Activated T-helper 17 cell treated with anti-CD3 and anti-CD28 coated beads, Interleukin-2, amount 50 U/mL, for 72 hours (primary cell): Measurements from ENCODE around the gene NEDD4. TPM values are rescaled to one million over a fixed set of nuclear protein-coding genes. Genes with fewer than 3 reads are reported as not detected.
A peak's percentile ranks its signal among the peaks of the same experiment; 100 is the strongest.
"Not testable (repeated sequence)": the region's sequence is repeated elsewhere in the genome, so short reads cannot be mapped to it uniquely, and the experiment has no call there.

Experiments used
- ATAC-seq: fragments of 150-1000 bp; cut with Tn5 transposase; replicated peaks from 2 replicates; pipeline ENCODE4 v1.10.0; 2021; ENCODE audit warnings: mild to moderate bottlenecking, moderate library complexity
- H3K27ac Mint-ChIP-seq: one replicate; pipeline ENCODE4 v1.8.0; 2022; ENCODE audit warnings: mixed read lengths
- H3K27me3 Mint-ChIP-seq: one replicate; pipeline ENCODE4 v1.8.0; 2022; ENCODE audit warnings: mixed read lengths
- H3K36me3 Mint-ChIP-seq: one replicate; pipeline ENCODE4 v1.8.0; 2022; ENCODE audit warnings: low read depth, mild to moderate bottlenecking, mixed read lengths
- H3K4me1 Mint-ChIP-seq: one replicate; pipeline ENCODE4 v1.8.0; 2022; ENCODE audit warnings: mixed read lengths
- H3K4me3 Mint-ChIP-seq: one replicate; pipeline ENCODE4 v1.8.0; 2022; ENCODE audit warnings: mild to moderate bottlenecking, mixed read lengths
- H3K9me3 Mint-ChIP-seq: one replicate; pipeline ENCODE4 v1.8.0; 2022; ENCODE audit warnings: mixed read lengths
- total RNA-seq, 2 donors: library from RNA; stranded (reverse); gene quantifications; one replicate each; pipeline ENCODE4 v1.2.3, GENCODE V29; 2022

The NEDD4 gene
- 10 to 100 TPM; 10.2 to 18.4 TPM for total RNA-seq

- H3K36me3 Mint-ChIP-seq: no peaks in the 10 kb centered on the region
Observed at GRCh38 chr15:55993111-55993803, at the start of gene NEDD4. TSS of gene NEDD4 (minus strand) at chr15:55993612. CDS start at chr15:55993555, 57 bp downstream.

GRCh38 chr15:56042498-56042897 lies 49.1 kb upstream of the NEDD4 start:
- Mint-ChIP-seq H3K4me3 (peak overlapping the region; percentile 72), H3K27ac (peak overlapping the region; percentile 88), H3K4me1 (peaks cover 39% of the 10 kb centered on the region), H3K9me3 (peaks cover 4% of the 10 kb centered on the region), H3K36me3 (peaks cover 14% of the 10 kb centered on the region), H3K27me3 (no peaks in the 10 kb centered on the region)
- no peak for ATAC-seq

More at GRCh38 chr15:55993111-55993803, at the start of gene NEDD4:
- H3K4me1 Mint-ChIP-seq: peaks cover 24% of the 10 kb centered on the region
- H3K27ac Mint-ChIP-seq: no peak within 1 kb of the TSS
- peak within 1 kb of the TSS; percentile 66 for H3K4me3 Mint-ChIP-seq
- peak; percentile 93 for ATAC-seq
- H3K27me3 Mint-ChIP-seq: no peaks in the 10 kb centered on the region
- H3K9me3 Mint-ChIP-seq: no peaks in the 10 kb centered on the region

GRCh38 chr15:56042031-56042430 lies 48.6 kb upstream of the NEDD4 start:
- peak overlapping the region; percentile 88 for H3K27ac Mint-ChIP-seq
- H3K9me3 Mint-ChIP-seq: peaks cover 4% of the 10 kb centered on the region
- ATAC-seq: no peak
- no peaks in the 10 kb centered on the region for H3K27me3 Mint-ChIP-seq
- H3K36me3 Mint-ChIP-seq: peaks cover 14% of the 10 kb centered on the region
- H3K4me1 Mint-ChIP-seq: peaks cover 39% of the 10 kb centered on the region
- peak overlapping the region; percentile 72 for H3K4me3 Mint-ChIP-seq

- no peak for ATAC-seq
- Mint-ChIP-seq H3K4me3 (peak overlapping the region; percentile 45), H3K27ac (peak overlapping the region; percentile 56)
Observed at GRCh38 chr15:56040081-56041035, 46.9 kb upstream of the NEDD4 start.

GRCh38 chr15:56038707-56039106 lies 45.3 kb upstream of the NEDD4 start:
- Mint-ChIP-seq H3K36me3 (peaks cover 14% of the 10 kb centered on the region), H3K4me1 (peaks cover 41% of the 10 kb centered on the region), H3K9me3 (no peaks in the 10 kb centered on the region), H3K27me3 (no peaks in the 10 kb centered on the region), H3K4me3 (peak overlapping the region; percentile 48), H3K27ac (peak overlapping the region; percentile 73)
- peak; percentile 17 for ATAC-seq

More at GRCh38 chr15:56040081-56041035, 46.9 kb upstream of the NEDD4 start:
- Mint-ChIP-seq H3K9me3 (no peaks in the 10 kb centered on the region), H3K4me1 (peaks cover 39% of the 10 kb centered on the region), H3K27me3 (no peaks in the 10 kb centered on the region), H3K36me3 (peaks cover 14% of the 10 kb centered on the region)

- Mint-ChIP-seq H3K9me3 (no peaks in the 10 kb centered on the region), H3K4me3 (peak overlapping the region; percentile 48), H3K4me1 (peaks cover 39% of the 10 kb centered on the region), H3K27ac (peak overlapping the region; percentile 73), H3K36me3 (peaks cover 9% of the 10 kb centered on the region), H3K27me3 (no peaks in the 10 kb centered on the region)
- ATAC-seq: peak; percentile 69
Observed at GRCh38 chr15:56038015-56038414, 44.6 kb upstream of the NEDD4 start.

- Mint-ChIP-seq H3K27ac (peak overlapping the region; percentile 10), H3K9me3 (no peaks in the 10 kb centered on the region), H3K27me3 (no peaks in the 10 kb centered on the region), H3K36me3 (peaks cover 7% of the 10 kb centered on the region), H3K4me3 (no peak overlapping the region), H3K4me1 (peaks cover 27% of the 10 kb centered on the region)
- no peak for ATAC-seq
Observed at GRCh38 chr15:56036546-56037067, 43.2 kb upstream of the NEDD4 start.

- Mint-ChIP-seq H3K36me3 (peaks cover 7% of the 10 kb centered on the region), H3K4me1 (peaks cover 18% of the 10 kb centered on the region), H3K27ac (peak overlapping the region; percentile 65), H3K27me3 (no peaks in the 10 kb centered on the region), H3K4me3 (no peak overlapping the region), H3K9me3 (no peaks in the 10 kb centered on the region)
- no peak for ATAC-seq
Observed at GRCh38 chr15:56035166-56035565, 41.8 kb upstream of the NEDD4 start.

GRCh38 chr15:56034514-56034913 lies 41.1 kb upstream of the NEDD4 start:
- H3K27ac Mint-ChIP-seq: peak overlapping the region; percentile 65
- ATAC-seq: peak; percentile 18

GRCh38 chr15:56032373-56032772 lies 39.0 kb upstream of the NEDD4 start:
- Mint-ChIP-seq H3K4me3 (no peak overlapping the region), H3K9me3 (no peaks in the 10 kb centered on the region), H3K4me1 (peaks cover 9% of the 10 kb centered on the region), H3K27ac (no peak overlapping the region), H3K27me3 (no peaks in the 10 kb centered on the region), H3K36me3 (no peaks in the 10 kb centered on the region)
- ATAC-seq: no peak

More at GRCh38 chr15:56034514-56034913, 41.1 kb upstream of the NEDD4 start:
- Mint-ChIP-seq H3K27me3 (no peaks in the 10 kb centered on the region), H3K4me3 (peak overlapping the region; percentile 16), H3K4me1 (peaks cover 17% of the 10 kb centered on the region), H3K36me3 (peaks cover 7% of the 10 kb centered on the region), H3K9me3 (no peaks in the 10 kb centered on the region)

- no peak for ATAC-seq
- Mint-ChIP-seq H3K36me3 (no peaks in the 10 kb centered on the region), H3K27ac (no peak overlapping the region), H3K4me3 (no peak overlapping the region), H3K9me3 (no peaks in the 10 kb centered on the region), H3K4me1 (peaks cover 9% of the 10 kb centered on the region), H3K27me3 (no peaks in the 10 kb centered on the region)
Observed at GRCh38 chr15:56031836-56032235, 38.4 kb upstream of the NEDD4 start.

- ATAC-seq: no peak
- Mint-ChIP-seq H3K4me3 (no peak overlapping the region), H3K27ac (no peak overlapping the region)
Observed at GRCh38 chr15:56031402-56031801, 38.0 kb upstream of the NEDD4 start.

GRCh38 chr15:56028430-56028829 lies 35.0 kb upstream of the NEDD4 start:
- Mint-ChIP-seq H3K4me3 (no peak overlapping the region), H3K9me3 (no peaks in the 10 kb centered on the region), H3K27ac (no peak overlapping the region), H3K36me3 (no peaks in the 10 kb centered on the region), H3K27me3 (no peaks in the 10 kb centered on the region), H3K4me1 (no peaks in the 10 kb centered on the region)
- ATAC-seq: no peak

More at GRCh38 chr15:56031402-56031801, 38.0 kb upstream of the NEDD4 start:
- H3K9me3 Mint-ChIP-seq: no peaks in the 10 kb centered on the region
- H3K36me3 Mint-ChIP-seq: no peaks in the 10 kb centered on the region
- H3K27me3 Mint-ChIP-seq: no peaks in the 10 kb centered on the region
- H3K4me1 Mint-ChIP-seq: peaks cover 9% of the 10 kb centered on the region

- H3K4me3 Mint-ChIP-seq, H3K27ac Mint-ChIP-seq, H3K36me3 Mint-ChIP-seq, ATAC-seq, H3K9me3 Mint-ChIP-seq, H3K27me3 Mint-ChIP-seq: not testable (repeated sequence)
- H3K4me1 Mint-ChIP-seq: peaks cover 14% of the 10 kb centered on the region
Observed at GRCh38 chr15:56023160-56023559, 29.7 kb upstream of the NEDD4 start.
